Hypothalamus (tissue), 51 donors: Measurements from ENCODE around the gene EIF2B5.
A peak's percentile ranks its signal among the peaks of the same experiment; 100 is the strongest.
"Not testable (repeated sequence)": the region's sequence is repeated elsewhere in the genome, so short reads cannot be mapped to it uniquely, and the experiment has no call there.

ENCODE experiments used
- DNase-seq, 51 donors: peaks; one replicate each; lab custom pipeline; 2025; lab: John Stamatoyannopoulos, UW

The EIF2B5 gene

GRCh38 chr3:184135149-184135910 lies at the start of gene EIF2B5:
Gene EIF2B5, plus strand, starts transcription at chr3:184135358. Its CDS starts 28 bp downstream, at chr3:184135386.
- DNase-seq, result peak; percentile 60 to 96 (median 89)

DNA sequence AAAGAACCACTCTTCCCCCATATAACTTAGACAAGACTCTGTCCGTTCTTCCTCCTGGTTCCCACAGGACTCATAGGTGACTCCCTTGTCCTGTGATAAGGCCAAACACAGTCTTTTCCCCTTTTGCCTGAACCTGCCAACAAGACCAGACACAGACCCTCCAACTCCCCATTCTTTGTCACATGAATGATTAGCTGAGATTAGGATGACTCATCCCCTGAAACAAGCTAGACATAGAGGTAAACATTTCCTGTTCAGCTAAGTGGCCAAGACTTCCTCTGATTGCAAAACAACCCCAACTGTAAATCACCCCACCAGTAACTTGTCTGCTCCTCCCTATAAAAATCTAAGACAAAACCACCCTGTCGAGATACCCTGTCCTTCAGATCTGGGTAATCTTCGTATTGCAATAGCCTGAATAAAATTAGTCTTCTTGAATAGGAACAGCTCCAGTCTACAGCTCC lies 49.7 kb upstream of the EIF2B5 start:
- DNase-seq, result no peak

GRCh38 chr3:184092199-184092598 lies 43.0 kb upstream of the EIF2B5 start:
- no peak for DNase-seq

DNA sequence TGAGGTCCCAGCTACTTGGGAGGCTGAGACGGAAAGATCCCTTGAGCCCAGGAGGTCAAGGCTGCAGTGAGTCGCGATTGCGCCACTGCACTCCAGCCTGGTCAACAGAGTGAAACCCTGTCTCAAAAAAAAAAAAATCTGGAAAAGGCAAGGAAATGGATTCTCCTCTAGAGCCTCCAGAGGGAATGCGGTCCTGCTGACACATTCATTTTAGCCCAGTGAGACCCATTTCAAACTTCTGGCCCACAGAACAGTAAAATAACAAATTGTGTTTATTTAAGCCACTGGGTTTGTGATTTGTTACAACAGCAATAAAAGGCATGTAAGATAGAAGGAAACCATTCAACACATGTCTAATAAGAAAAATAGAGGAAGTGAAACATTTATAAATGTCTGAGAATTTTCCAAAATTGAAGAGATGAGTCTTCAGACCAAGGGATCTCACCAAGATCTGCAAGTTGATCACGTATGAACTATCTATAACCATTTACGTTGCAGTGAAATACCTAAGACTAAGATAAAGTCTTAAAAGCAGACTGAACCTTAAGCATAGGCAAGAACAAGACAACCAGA lies 38.3 kb upstream of the EIF2B5 start, which contains the start of gene HTR3E:
Gene HTR3E (plus strand): TSS at position 254 of the 573 bp plus-strand sequence. CDS start 466 bp downstream, outside the sequence.
- DNase-seq, result no peak

- no peak for DNase-seq
These were observed 37.6 kb upstream of the EIF2B5 start for GRCh38 chr3:184097556-184097955.

GRCh38 chr3:184099806-184100686 lies 35.1 kb upstream of the EIF2B5 start:
- DNase-seq, result no peak

GRCh38 chr3:184110316-184110725 lies 24.8 kb upstream of the EIF2B5 start:
- DNase-seq, result no peak

GRCh38 chr3:184116017-184116416 lies 19.1 kb upstream of the EIF2B5 start:
- no peak for DNase-seq

DNA sequence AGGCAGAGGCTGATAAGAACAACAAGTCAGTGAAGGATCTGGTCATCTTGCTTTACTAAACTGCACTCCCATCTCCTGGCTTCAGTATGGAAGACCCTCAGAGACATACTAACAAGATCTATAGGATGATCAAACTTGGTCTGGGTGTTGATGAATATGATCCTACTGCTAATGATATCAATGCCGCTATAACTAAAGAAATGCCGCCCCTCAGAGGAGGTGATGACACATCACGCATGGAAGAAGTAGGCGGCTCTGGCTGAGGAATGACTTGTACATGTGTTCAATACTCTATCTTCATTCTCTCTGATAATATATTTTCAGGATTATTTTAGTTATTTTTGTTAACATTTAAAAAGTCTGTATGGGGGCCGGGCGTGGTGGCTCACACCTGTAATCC lies 17.5 kb upstream of the EIF2B5 start:
- no peak for DNase-seq

GRCh38 chr3:184121031-184121430 lies 14.1 kb upstream of the EIF2B5 start:
- DNase-seq, result not testable (repeated sequence)

DNA sequence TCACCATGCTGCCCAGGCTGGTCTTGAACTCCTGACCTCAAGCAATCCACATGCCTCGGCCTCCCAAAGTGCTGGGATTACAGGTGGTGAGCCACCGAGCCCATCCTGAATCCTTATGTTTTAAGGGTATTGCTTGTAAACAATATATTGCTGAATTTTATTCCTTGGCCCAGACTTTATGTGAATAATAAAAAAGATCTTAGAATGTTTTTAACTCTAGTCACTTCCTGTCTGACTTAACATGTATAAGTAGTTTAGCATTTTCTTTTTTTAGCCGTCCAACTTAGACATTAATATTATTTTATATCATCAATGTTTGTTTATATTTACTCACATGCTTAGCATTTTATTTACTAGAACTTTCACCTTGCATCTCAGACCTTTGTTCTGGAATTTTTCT lies 9.2 kb upstream of the EIF2B5 start:
- no peak for DNase-seq

GRCh38 chr3:184129012-184129411 lies 6.1 kb upstream of the EIF2B5 start:
- no peak for DNase-seq

DNA sequence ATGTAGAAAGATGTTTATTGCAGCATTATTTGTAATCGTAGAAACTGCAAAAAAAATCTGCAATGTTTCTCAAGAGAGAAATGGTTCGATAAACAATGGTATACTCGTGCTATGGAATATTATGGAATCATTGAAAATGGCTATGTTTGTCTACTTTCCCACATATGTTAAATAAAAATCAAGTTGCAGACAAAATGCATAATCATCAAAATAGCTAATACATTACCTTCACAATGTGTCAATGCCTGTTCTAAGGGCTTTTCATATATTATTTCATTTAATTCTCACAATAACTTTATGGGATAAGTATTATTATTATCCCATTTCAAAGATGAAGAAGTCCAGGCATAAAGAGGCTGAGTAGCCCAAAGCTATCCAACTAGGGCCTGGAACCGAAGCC lies 2.2 kb upstream of the EIF2B5 start:
- no peak for DNase-seq

DNA sequence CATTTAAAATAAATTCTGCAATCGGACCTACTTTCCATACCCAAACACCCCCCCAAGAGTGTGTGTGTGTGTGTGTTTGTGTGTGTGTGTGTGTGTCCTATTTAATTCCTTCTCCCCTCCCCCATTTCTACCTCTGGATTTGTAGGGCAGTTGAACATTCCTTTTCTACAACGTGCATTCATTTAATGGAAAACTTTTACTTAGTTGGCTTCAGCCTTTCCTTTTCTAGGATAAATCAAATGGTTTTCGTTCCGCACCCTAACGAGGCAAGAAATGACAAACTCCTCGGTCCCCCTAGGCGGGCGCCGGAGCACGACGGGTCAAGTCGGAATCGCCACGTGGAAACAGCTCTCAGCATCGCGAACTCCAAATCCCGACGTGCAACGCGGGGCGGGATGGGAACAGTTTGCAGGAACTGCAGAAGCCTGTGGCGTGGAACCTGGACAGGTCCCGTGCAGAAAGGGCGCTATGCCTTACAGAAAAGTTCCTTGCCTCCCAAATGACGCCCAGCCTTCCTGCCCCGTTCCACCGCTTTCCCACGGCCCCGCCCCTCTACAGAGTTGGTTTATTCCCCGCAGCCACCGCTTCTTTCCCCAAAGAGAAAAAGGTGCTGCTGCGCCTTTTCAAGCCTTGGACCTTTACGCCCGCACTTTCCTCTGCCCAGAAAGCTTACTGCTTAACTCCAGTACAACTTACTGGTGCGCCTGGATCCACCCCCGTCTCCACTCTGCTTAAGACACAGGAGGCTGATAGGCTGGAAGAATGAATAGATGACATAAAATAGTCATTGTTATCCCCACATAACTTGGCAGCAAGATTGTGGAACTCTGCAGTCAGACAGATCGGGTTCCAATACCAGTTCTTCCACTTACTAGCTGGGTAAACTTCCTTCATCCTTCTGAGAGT lies 1.1 kb upstream of the EIF2B5 start:
- peak; percentile 30 to 88 (median 74) for DNase-seq

- DNase-seq, result peak in 4 of 51 donors; percentile 71 to 86 (median 76)
These were observed 411 bp upstream of the EIF2B5 start for GRCh38 chr3:184134746-184135148.

DNA sequence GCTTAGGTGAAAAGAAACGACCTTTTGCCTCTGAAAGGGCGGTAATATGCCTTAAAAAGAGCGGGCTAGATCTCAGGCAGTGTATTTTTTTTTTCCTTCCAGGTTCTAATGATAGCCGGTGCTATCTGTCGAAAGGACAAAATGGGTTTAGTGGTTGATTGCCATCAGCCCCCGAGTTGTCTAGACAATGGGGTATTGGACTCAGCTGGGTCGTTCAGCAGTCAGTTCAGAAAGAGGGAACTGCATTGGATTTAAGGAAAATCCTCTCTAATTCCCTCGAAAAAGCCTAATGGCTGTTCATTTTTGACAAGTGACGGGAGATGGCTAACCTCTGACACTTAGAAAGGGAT lies 728 bp downstream of the EIF2B5 start:
- DNase-seq, result no peak

- DNase-seq, result no peak
These were observed 5.3 kb downstream of the EIF2B5 start for GRCh38 chr3:184140436-184140835.

DNA sequence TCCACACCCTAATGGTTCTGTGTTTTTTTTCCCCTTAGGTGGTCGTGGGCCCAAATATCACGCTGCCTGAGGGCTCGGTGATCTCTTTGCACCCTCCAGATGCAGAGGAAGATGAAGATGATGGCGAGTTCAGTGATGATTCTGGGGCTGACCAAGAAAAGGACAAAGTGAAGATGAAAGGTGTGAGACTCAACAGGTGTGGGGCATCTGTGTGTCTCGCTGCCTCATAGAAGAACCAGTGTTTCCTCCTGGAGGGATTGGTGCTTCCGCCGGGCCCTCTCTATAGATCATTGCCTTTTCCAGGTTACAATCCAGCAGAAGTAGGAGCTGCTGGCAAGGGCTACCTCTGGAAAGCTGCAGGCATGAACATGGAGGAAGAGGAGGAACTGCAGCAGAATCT lies 7.0 kb downstream of the EIF2B5 start:
- DNase-seq, result no peak

DNA sequence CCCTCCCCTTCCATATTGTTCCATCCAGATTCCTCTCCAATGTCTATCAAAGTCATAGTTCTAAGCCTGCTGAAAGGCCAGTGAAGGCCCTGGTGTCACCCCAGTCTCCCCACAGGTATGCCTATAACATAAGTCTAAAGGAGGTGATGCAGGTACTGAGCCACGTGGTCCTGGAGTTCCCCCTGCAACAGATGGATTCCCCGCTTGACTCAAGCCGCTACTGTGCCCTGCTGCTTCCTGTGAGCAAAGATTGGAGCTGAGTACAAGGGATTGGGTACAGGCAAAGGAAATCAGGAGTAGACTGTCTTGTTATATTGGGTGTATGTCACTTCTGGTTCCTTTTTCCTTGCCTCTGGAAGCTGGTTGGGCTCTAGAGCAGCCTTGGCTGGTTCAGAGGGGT lies 8.2 kb downstream of the EIF2B5 start:
- no peak for DNase-seq

- DNase-seq, result no peak
These were observed 9.3 kb downstream of the EIF2B5 start for GRCh38 chr3:184144505-184144904.
